ENCODE data around the gene GUSB. TPM values are rescaled to one million over a fixed set of nuclear protein-coding genes. Genes with fewer than 3 reads are reported as not detected.
A peak's percentile ranks its signal among the peaks of the same experiment; 100 is the strongest.

Gene GUSB
- total RNA-seq, 2 donors from 2014 or later, result 18.7 to 23.4 TPM

GRCh38 chr7:65988084-65988483 lies 6.1 kb upstream of the GUSB start:
- Histone ChIP-seq H3K27me3 (replicated peaks; ENCODE audit: insufficient read depth) (no peaks in the 10 kb centered on the region), H3K36me3 (no peaks in the 10 kb centered on the region), H3K9me3 (no peaks in the 10 kb centered on the region), H3K27ac (no peak overlapping the region), H3K4me1 (ENCODE audit: control insufficient read depth in 1 of 2, low read depth in 2 of 2) (no peaks in the 10 kb centered on the region), H3K4me3 (no peak overlapping the region)
- no peak for TF ChIP-seq CTCF (IDR thresholded peaks at IDR 0.05)
- ATAC-seq (ENCODE audit: insufficient number of reproducible peaks, low FRiP score, low read depth), result no peak
- no peak for DNase-seq (ENCODE audit: low spot score)

GRCh38 chr7:65983965-65984658 lies 2.1 kb upstream of the GUSB start:
- DNase-seq (ENCODE audit: low spot score), result no peak

GRCh38 chr7:65980478-65981250 lies 1.3 kb downstream of the GUSB start:
- Histone ChIP-seq H3K4me1 (ENCODE audit: control insufficient read depth in 1 of 2, low read depth in 2 of 2) (peaks cover 10 to 21% of the 10 kb centered on the region in 2 donors), H3K36me3 (peaks cover 3% of the 10 kb centered on the region), H3K27me3 (replicated peaks; ENCODE audit: insufficient read depth) (no peaks in the 10 kb centered on the region), H3K4me3 (peak overlapping the region; percentile 95), H3K9me3 (no peaks in the 10 kb centered on the region), H3K27ac (no peak overlapping the region)
- TF ChIP-seq CTCF (IDR thresholded peaks at IDR 0.05), result no peak
- DNase-seq (ENCODE audit: low spot score) (no peak), ATAC-seq (ENCODE audit: insufficient number of reproducible peaks, low FRiP score, low read depth) (no peak)

More at GRCh38 chr7:65983965-65984658, 2.1 kb upstream of the GUSB start:
- Histone ChIP-seq H3K4me3 (no peak overlapping the region), H3K27me3 (replicated peaks; ENCODE audit: insufficient read depth) (no peaks in the 10 kb centered on the region), H3K27ac (no peak overlapping the region), H3K4me1 (ENCODE audit: control insufficient read depth in 1 of 2, low read depth in 2 of 2) (peaks cover 10 to 21% of the 10 kb centered on the region in 2 donors), H3K9me3 (no peaks in the 10 kb centered on the region), H3K36me3 (no peaks in the 10 kb centered on the region)
- no peak for ATAC-seq (ENCODE audit: insufficient number of reproducible peaks, low FRiP score, low read depth)
- TF ChIP-seq CTCF (IDR thresholded peaks at IDR 0.05), result no peak

- TF ChIP-seq CTCF (IDR thresholded peaks at IDR 0.05), result no peak
- ATAC-seq (ENCODE audit: insufficient number of reproducible peaks, low FRiP score, low read depth) (no peak), DNase-seq (ENCODE audit: low spot score) (no peak)
- Histone ChIP-seq H3K4me1 (ENCODE audit: control insufficient read depth in 1 of 2, low read depth in 2 of 2) (peaks cover 10 to 21% of the 10 kb centered on the region in 2 donors), H3K36me3 (peaks cover 6% of the 10 kb centered on the region), H3K27ac (no peak overlapping the region), H3K4me3 (peak overlapping the region; percentile 95), H3K9me3 (no peaks in the 10 kb centered on the region), H3K27me3 (replicated peaks; ENCODE audit: insufficient read depth) (no peaks in the 10 kb centered on the region)
Measured at GRCh38 chr7:65979583-65980477, 2.2 kb downstream of the GUSB start.
